Measurements from ENCODE around the gene SDC3.

The SDC3 gene

GRCh38 chr1:30855686-30856259 is 52.8 kb downstream of the SDC3 start:
- Mint-ChIP-seq H3K36me3 (ENCODE audit: low read depth) (no peaks in the 10 kb centered on the region), H3K4me3 (no peak overlapping the region), H3K4me1 (peaks cover 5% of the 10 kb centered on the region), H3K27me3 (peaks cover 5% of the 10 kb centered on the region), H3K9me3 (no peaks in the 10 kb centered on the region), H3K27ac (no peak overlapping the region)
- no peak for ATAC-seq
- no peak for DNase-seq

GRCh38 chr1:30853350-30853749 is 55.2 kb downstream of the SDC3 start:
- no peak for ATAC-seq
- Mint-ChIP-seq H3K9me3 (no peaks in the 10 kb centered on the region), H3K36me3 (ENCODE audit: low read depth) (no peaks in the 10 kb centered on the region), H3K4me1 (no peaks in the 10 kb centered on the region), H3K27ac (no peak overlapping the region), H3K27me3 (peaks cover 13% of the 10 kb centered on the region), H3K4me3 (no peak overlapping the region)
- DNase-seq: no peak

- no peak for ATAC-seq
- H3K4me1 Mint-ChIP-seq: no peaks in the 10 kb centered on the region
- no peak overlapping the region for H3K4me3 Mint-ChIP-seq
- H3K27ac Mint-ChIP-seq: no peak overlapping the region
- DNase-seq: no peak
- H3K27me3 Mint-ChIP-seq: peaks cover 20% of the 10 kb centered on the region
- H3K9me3 Mint-ChIP-seq: no peaks in the 10 kb centered on the region
- no peaks in the 10 kb centered on the region for H3K36me3 Mint-ChIP-seq (ENCODE audit: low read depth)
These were observed 56.5 kb downstream of the SDC3 start for GRCh38 chr1:30852026-30852425.

GRCh38 chr1:30851286-30851685 is 57.3 kb downstream of the SDC3 start:
- no peaks in the 10 kb centered on the region for H3K36me3 Mint-ChIP-seq (ENCODE audit: low read depth)
- DNase-seq (no peak), ATAC-seq (no peak)
- H3K4me3 Mint-ChIP-seq: no peak overlapping the region
- no peaks in the 10 kb centered on the region for H3K9me3 Mint-ChIP-seq
- H3K4me1 Mint-ChIP-seq: no peaks in the 10 kb centered on the region
- H3K27me3 Mint-ChIP-seq: peaks cover 24% of the 10 kb centered on the region
- no peak overlapping the region for H3K27ac Mint-ChIP-seq

- ATAC-seq (no peak), DNase-seq (no peak)
- Mint-ChIP-seq H3K4me3 (no peak overlapping the region), H3K27ac (no peak overlapping the region), H3K9me3 (no peaks in the 10 kb centered on the region), H3K27me3 (peaks cover 31% of the 10 kb centered on the region), H3K36me3 (ENCODE audit: low read depth) (no peaks in the 10 kb centered on the region), H3K4me1 (no peaks in the 10 kb centered on the region)
These were observed 58.0 kb downstream of the SDC3 start for GRCh38 chr1:30850607-30851006.

GRCh38 chr1:30848130-30848529 is 60.4 kb downstream of the SDC3 start:
- Mint-ChIP-seq H3K27me3 (peaks cover 52% of the 10 kb centered on the region), H3K9me3 (no peaks in the 10 kb centered on the region), H3K27ac (no peak overlapping the region), H3K36me3 (ENCODE audit: low read depth) (no peaks in the 10 kb centered on the region), H3K4me3 (no peak overlapping the region), H3K4me1 (no peaks in the 10 kb centered on the region)
- no peak for DNase-seq
- no peak for ATAC-seq

GRCh38 chr1:30847358-30847972 is 61.1 kb downstream of the SDC3 start:
- Mint-ChIP-seq H3K4me1 (no peaks in the 10 kb centered on the region), H3K36me3 (ENCODE audit: low read depth) (no peaks in the 10 kb centered on the region), H3K4me3 (no peak overlapping the region), H3K9me3 (no peaks in the 10 kb centered on the region), H3K27me3 (peaks cover 59% of the 10 kb centered on the region), H3K27ac (no peak overlapping the region)
- ATAC-seq (no peak), DNase-seq (no peak)

- ATAC-seq (no peak), DNase-seq (no peak)
- Mint-ChIP-seq H3K4me3 (no peak overlapping the region), H3K9me3 (no peaks in the 10 kb centered on the region), H3K27me3 (peaks cover 64% of the 10 kb centered on the region), H3K36me3 (ENCODE audit: low read depth) (no peaks in the 10 kb centered on the region), H3K27ac (no peak overlapping the region), H3K4me1 (no peaks in the 10 kb centered on the region)
These were observed 62.0 kb downstream of the SDC3 start for GRCh38 chr1:30846587-30846986.

- Mint-ChIP-seq H3K27ac (no peak overlapping the region), H3K4me1 (no peaks in the 10 kb centered on the region), H3K4me3 (no peak overlapping the region), H3K9me3 (no peaks in the 10 kb centered on the region), H3K36me3 (ENCODE audit: low read depth) (no peaks in the 10 kb centered on the region), H3K27me3 (peaks cover 71% of the 10 kb centered on the region)
- DNase-seq: no peak
- no peak for ATAC-seq
These were observed 62.7 kb downstream of the SDC3 start for GRCh38 chr1:30845904-30846290.

GRCh38 chr1:30845237-30845903 is 63.2 kb downstream of the SDC3 start:
- H3K27ac Mint-ChIP-seq: no peak overlapping the region
- H3K4me1 Mint-ChIP-seq: no peaks in the 10 kb centered on the region
- ATAC-seq (no peak), DNase-seq (no peak)
- H3K36me3 Mint-ChIP-seq (ENCODE audit: low read depth): no peaks in the 10 kb centered on the region
- H3K27me3 Mint-ChIP-seq: peaks cover 67% of the 10 kb centered on the region
- H3K4me3 Mint-ChIP-seq: no peak overlapping the region
- no peaks in the 10 kb centered on the region for H3K9me3 Mint-ChIP-seq

GRCh38 chr1:30844631-30845030 is 63.9 kb downstream of the SDC3 start:
- Mint-ChIP-seq H3K27me3 (peaks cover 62% of the 10 kb centered on the region), H3K4me1 (no peaks in the 10 kb centered on the region), H3K9me3 (no peaks in the 10 kb centered on the region), H3K27ac (no peak overlapping the region), H3K36me3 (ENCODE audit: low read depth) (no peaks in the 10 kb centered on the region), H3K4me3 (no peak overlapping the region)
- ATAC-seq (no peak), DNase-seq (no peak)

GRCh38 chr1:30842697-30843354 is 65.7 kb downstream of the SDC3 start:
- no peak for ATAC-seq
- H3K27me3 Mint-ChIP-seq: peaks cover 72% of the 10 kb centered on the region
- no peak overlapping the region for H3K27ac Mint-ChIP-seq

GRCh38 chr1:30840904-30841598 is 67.5 kb downstream of the SDC3 start:
- ATAC-seq: no peak
- Mint-ChIP-seq H3K4me3 (no peak overlapping the region), H3K36me3 (ENCODE audit: low read depth) (no peaks in the 10 kb centered on the region), H3K9me3 (no peaks in the 10 kb centered on the region), H3K27me3 (peaks cover 65% of the 10 kb centered on the region), H3K27ac (no peak overlapping the region), H3K4me1 (no peaks in the 10 kb centered on the region)
- no peak for DNase-seq

More at GRCh38 chr1:30842697-30843354, 65.7 kb downstream of the SDC3 start:
- Mint-ChIP-seq H3K9me3 (no peaks in the 10 kb centered on the region), H3K4me1 (no peaks in the 10 kb centered on the region), H3K36me3 (ENCODE audit: low read depth) (no peaks in the 10 kb centered on the region), H3K4me3 (no peak overlapping the region)
- no peak for DNase-seq

GRCh38 chr1:30839827-30840359 is 68.7 kb downstream of the SDC3 start:
- H3K27ac Mint-ChIP-seq: no peak overlapping the region
- H3K27me3 Mint-ChIP-seq: peaks cover 54% of the 10 kb centered on the region
- no peak for DNase-seq
- H3K9me3 Mint-ChIP-seq: no peaks in the 10 kb centered on the region
- H3K4me1 Mint-ChIP-seq: no peaks in the 10 kb centered on the region
- ATAC-seq: no peak
- no peaks in the 10 kb centered on the region for H3K36me3 Mint-ChIP-seq (ENCODE audit: low read depth)
- no peak overlapping the region for H3K4me3 Mint-ChIP-seq

Measured in activated naive CD8-positive, alpha-beta T cell treated with anti-CD3 and anti-CD28 coated beads, Interleukin-2, amount 50 U/mL, for 24 hours (primary cell).